Measurements from ENCODE around the gene GNB1L. TPM values are rescaled to one million over a fixed set of nuclear protein-coding genes. Genes with fewer than 3 reads are reported as not detected.

GNB1L gene
- total and polyA plus RNA-seq, 9 of the 15 experiments (the other 6 are each of a cell fraction or from before 2014, with no cell fraction given) = 0.56 to 50.5 (median 10.2) TPM

GRCh38 chr22:19889951-19890350 lies 35.3 kb upstream of the GNB1L start (continued):
- TF ChIP-seq ZNF23 (CRISPR knock-in tag; IDR thresholded peaks at IDR 0.05) = no peak
- TF ChIP-seq MTF1 (CRISPR knock-in tag; IDR thresholded peaks at IDR 0.05; ENCODE audit: borderline replicate concordance) = no peak
- TF ChIP-seq CTCF (IDR thresholded peaks at IDR 0.05 in 2 of 3, conservative IDR thresholded peaks at IDR 0.05 in 1 of 3; ENCODE audit: insufficient read depth in 2 of 3, low read depth in 1 of 3, low read length in 3 of 3) = peak in 1 of 3 experiments; percentile 2; a peak in 1 of 6 replicates
- TF ChIP-seq L3MBTL2 (IDR thresholded peaks at IDR 0.05) = 0 out of 2 replicates have a peak, but pooled peaks have one; percentile 13
- no peak for TF ChIP-seq TAF7 (tag; IDR thresholded peaks at IDR 0.05)
- TF ChIP-seq ZNF561 (CRISPR knock-in tag; conservative IDR thresholded peaks at IDR 0.05) = no peak
- no peak for TF ChIP-seq SMARCC2 (IDR thresholded peaks at IDR 0.05; ENCODE audit: low read depth)
- no peak for TF ChIP-seq ILK (tag; IDR thresholded peaks at IDR 0.05; ENCODE audit: borderline replicate concordance, low read depth)
- no peak for TF ChIP-seq E2F4 (CRISPR knock-in tag; IDR thresholded peaks at IDR 0.05; ENCODE audit: low read depth)
- TF ChIP-seq KLF16 (IDR thresholded peaks at IDR 0.05) = no peak
- 0 out of 2 replicates have a peak, but pooled peaks have one; percentile 33 for TF ChIP-seq E2F3 (CRISPR knock-in tag; IDR thresholded peaks at IDR 0.05)
- TF ChIP-seq RFX5 (IDR thresholded peaks at IDR 0.05; ENCODE audit: low read depth, low read length) = no peak
- no peak for TF ChIP-seq SREBF1 (IDR thresholded peaks at IDR 0.05; ENCODE audit: borderline replicate concordance, low read depth, low read length)
- no peak for TF ChIP-seq DIDO1 (tag; IDR thresholded peaks at IDR 0.05; ENCODE audit: low read depth)
- TF ChIP-seq NFRKB (IDR thresholded peaks at IDR 0.05; ENCODE audit: low read depth) = no peak
- TF ChIP-seq, protein P1, sequence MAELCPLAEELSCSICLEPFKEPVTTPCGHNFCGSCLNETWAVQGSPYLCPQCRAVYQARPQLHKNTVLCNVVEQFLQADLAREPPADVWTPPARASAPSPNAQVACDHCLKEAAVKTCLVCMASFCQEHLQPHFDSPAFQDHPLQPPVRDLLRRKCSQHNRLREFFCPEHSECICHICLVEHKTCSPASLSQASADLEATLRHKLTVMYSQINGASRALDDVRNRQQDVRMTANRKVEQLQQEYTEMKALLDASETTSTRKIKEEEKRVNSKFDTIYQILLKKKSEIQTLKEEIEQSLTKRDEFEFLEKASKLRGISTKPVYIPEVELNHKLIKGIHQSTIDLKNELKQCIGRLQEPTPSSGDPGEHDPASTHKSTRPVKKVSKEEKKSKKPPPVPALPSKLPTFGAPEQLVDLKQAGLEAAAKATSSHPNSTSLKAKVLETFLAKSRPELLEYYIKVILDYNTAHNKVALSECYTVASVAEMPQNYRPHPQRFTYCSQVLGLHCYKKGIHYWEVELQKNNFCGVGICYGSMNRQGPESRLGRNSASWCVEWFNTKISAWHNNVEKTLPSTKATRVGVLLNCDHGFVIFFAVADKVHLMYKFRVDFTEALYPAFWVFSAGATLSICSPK (IDR thresholded peaks at IDR 0.05; ENCODE audit: borderline replicate concordance) = no peak
- TF ChIP-seq ZNF217 (CRISPR knock-in tag; IDR thresholded peaks at IDR 0.05) = no peak
- TF ChIP-seq ZNF143 (CRISPR knock-in tag; IDR thresholded peaks at IDR 0.05) = no peak
- TF ChIP-seq ESRRA (IDR thresholded peaks at IDR 0.05; ENCODE audit: borderline replicate concordance, low read depth) = no peak
